Kidney (tissue), 14 donors: ENCODE measurements around the gene MIS18BP1. TPM values are rescaled to one million over a fixed set of nuclear protein-coding genes. Genes with fewer than 3 reads are reported as not detected.
A peak's percentile ranks its signal among the peaks of the same experiment; 100 is the strongest.

Source experiments
- DNase-seq, 5 donors: peaks; one replicate each; pipeline ENCODE4 v3.0.0-alpha.2; 2013 to 2020
- FAIRE-seq: peaks from 2 replicates; lab custom pipeline; 2012; peaks lifted over from hg19 to GRCh38; lab: Jason Lieb, UNC
- H3K27ac ChIP-seq, 2 donors: one replicate each; pipeline ENCODE4 v1.7.0; 2013; ENCODE audit warnings: low read depth in 2 of 2, low read length in 2 of 2, inconsistent platforms in 1 of 2
- H3K27me3 ChIP-seq: one replicate; pipeline ENCODE4 v1.7.1; 2013; ENCODE audit warnings: low read length, inconsistent platforms; ENCODE audit not compliant: control insufficient read depth, insufficient read depth
- H3K36me3 ChIP-seq, 3 donors: one replicate each; pipeline versions ENCODE4 v1.7.0 to v1.7.1; 2013; ENCODE audit warnings: low read length in 3 of 3, control low read depth in 1 of 3, inconsistent platforms in 1 of 3; ENCODE audit not compliant: insufficient read depth in 3 of 3, control insufficient read depth in 2 of 3
- H3K4me1 ChIP-seq, 3 donors: one replicate each; pipeline versions ENCODE4 v1.7.0 to v1.7.1; 2013; ENCODE audit warnings: low read length in 3 of 3, inconsistent platforms in 1 of 3, low read depth in 1 of 3; ENCODE audit not compliant: control insufficient read depth in 2 of 3, insufficient read depth in 2 of 3
- H3K4me3 ChIP-seq, 3 donors: one replicate each; pipeline versions ENCODE4 v1.7.0 to v1.8.1; 2013; ENCODE audit warnings: low read length in 3 of 3, control low read depth in 1 of 3, inconsistent platforms in 1 of 3
- H3K9ac ChIP-seq, 3 donors: one replicate each; pipeline versions ENCODE4 v1.7.0 to v1.7.1; 2013; ENCODE audit warnings: low read length in 3 of 3, control low read depth in 1 of 3, inconsistent platforms in 1 of 3
- H3K9me3 ChIP-seq, 3 donors: one replicate each; pipeline versions ENCODE4 v1.7.0 to v1.7.1; 2013; ENCODE audit warnings: low read length in 3 of 3, control low read depth in 1 of 3, inconsistent platforms in 1 of 3; ENCODE audit not compliant: control insufficient read depth in 2 of 3, insufficient read depth in 1 of 3
- intact Hi-C: fragments of 100-400 bp; cut with DNase I; formaldehyde crosslinking; loops from one replicate; pipeline ENCODE4 v1.11.1; 2022
- polyA plus RNA-seq: library from polyadenylated mRNA; stranded (reverse); fragments of 350-450 nt; fragmentation: Illumina TruSeq; extraction: RNeasy Lipid Tissue Mini Kit (QIAGEN cat#74804); gene quantifications from one replicate; pipeline ENCODE4 v1.2.3, GENCODE V29; 2014; ENCODE audit warnings: low read depth, low replicate concordance; ENCODE audit not compliant: insufficient read depth
- total RNA-seq: library from RNA; stranded (reverse); fragmentation: NEBNext Ultra II Directional; extraction: Animal tissue kit (Norgen Biotek cat#: 25700); gene quantifications from one replicate; pipeline ENCODE4 v1.2.1, GENCODE V29; 2021
- TF ChIP-seq, protein P1 (sequence below): IDR thresholded peaks from 3 replicates; pipeline ENCODE4 v1.5.1; 2012; ENCODE audit warnings: mild to moderate bottlenecking, moderate library complexity, borderline replicate concordance; ENCODE audit not compliant: insufficient read depth; ENCODE audit errors: extremely low read depth
- donor health status: control.
- donor health status: control.
- donor health status: control.
- donor health status: control.
- donor health status: control.
- donor health status: DM: yes; HTN: yes; CAD: no.
- donor health status: Normal renal cell carcinoma (clear cell type).

MIS18BP1 gene
- total and polyA plus RNA-seq, 2 donors from 2014 or later: 3.7 to 17.9 TPM

DNA sequence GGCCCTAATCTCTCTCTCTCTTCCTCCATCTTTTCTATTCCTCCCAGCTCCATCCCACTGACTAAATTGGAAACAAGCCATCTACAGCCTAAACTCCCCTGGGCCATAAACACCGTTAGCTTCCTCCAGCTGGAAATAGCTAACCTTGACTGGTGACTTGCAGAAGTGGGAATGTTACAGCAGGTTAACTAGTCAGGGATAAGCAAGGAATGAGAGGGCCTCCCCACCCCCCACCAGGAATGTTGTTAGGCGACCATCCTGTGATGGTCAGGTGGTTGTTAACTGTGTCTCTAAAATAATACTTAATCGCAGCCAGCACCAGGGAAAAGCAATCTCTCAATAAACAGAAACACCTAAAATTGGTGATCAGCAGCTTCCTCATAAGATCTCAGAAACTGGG lies 40.8 kb downstream of the MIS18BP1 start:
- FAIRE-seq (no peak), DNase-seq (peak in 1 of 5 donors; percentile 9)
- H3K4me1 ChIP-seq: peaks cover 0 to 5% (median 3%) of the 10 kb centered on the region in 3 donors
- no peaks in the 10 kb centered on the region for H3K36me3 ChIP-seq
- TF ChIP-seq, protein P1, sequence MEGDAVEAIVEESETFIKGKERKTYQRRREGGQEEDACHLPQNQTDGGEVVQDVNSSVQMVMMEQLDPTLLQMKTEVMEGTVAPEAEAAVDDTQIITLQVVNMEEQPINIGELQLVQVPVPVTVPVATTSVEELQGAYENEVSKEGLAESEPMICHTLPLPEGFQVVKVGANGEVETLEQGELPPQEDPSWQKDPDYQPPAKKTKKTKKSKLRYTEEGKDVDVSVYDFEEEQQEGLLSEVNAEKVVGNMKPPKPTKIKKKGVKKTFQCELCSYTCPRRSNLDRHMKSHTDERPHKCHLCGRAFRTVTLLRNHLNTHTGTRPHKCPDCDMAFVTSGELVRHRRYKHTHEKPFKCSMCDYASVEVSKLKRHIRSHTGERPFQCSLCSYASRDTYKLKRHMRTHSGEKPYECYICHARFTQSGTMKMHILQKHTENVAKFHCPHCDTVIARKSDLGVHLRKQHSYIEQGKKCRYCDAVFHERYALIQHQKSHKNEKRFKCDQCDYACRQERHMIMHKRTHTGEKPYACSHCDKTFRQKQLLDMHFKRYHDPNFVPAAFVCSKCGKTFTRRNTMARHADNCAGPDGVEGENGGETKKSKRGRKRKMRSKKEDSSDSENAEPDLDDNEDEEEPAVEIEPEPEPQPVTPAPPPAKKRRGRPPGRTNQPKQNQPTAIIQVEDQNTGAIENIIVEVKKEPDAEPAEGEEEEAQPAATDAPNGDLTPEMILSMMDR: no peak
- intact Hi-C loops: no loop called here
- no peak overlapping the region for H3K27ac ChIP-seq
- H3K9me3 ChIP-seq: no peaks in the 10 kb centered on the region
- H3K4me3 ChIP-seq: no peak overlapping the region
- H3K9ac ChIP-seq: no peak overlapping the region
- H3K27me3 ChIP-seq: no peaks in the 10 kb centered on the region

DNA sequence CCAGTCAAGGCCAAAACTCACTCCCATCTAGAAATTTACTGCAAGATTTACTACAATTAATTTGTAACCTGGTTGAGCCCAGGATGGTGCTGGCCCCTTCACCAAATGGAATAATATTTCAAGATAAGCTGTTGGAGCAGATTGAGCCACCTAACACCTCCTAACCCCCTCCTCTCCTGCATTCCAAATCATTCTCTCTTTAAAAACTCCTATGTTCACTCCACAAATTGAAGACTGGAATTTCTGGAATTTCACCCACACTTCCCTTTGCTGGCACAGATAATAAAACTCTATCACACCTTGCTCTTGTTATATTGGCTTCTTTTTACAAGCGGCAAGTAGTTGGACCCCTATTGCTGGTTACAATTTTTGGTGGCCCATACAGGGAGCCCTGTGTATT lies 41.7 kb downstream of the MIS18BP1 start:
- H3K9me3 ChIP-seq: no peaks in the 10 kb centered on the region
- H3K27ac ChIP-seq: no peak overlapping the region
- no peak overlapping the region for H3K9ac ChIP-seq
- peaks cover 0 to 5% (median 3%) of the 10 kb centered on the region in 3 donors for H3K4me1 ChIP-seq
- DNase-seq (no peak), FAIRE-seq (no peak)
- intact Hi-C loops: no loop called here
- TF ChIP-seq, protein P1: no peak
- no peaks in the 10 kb centered on the region for H3K27me3 ChIP-seq
- no peak overlapping the region for H3K4me3 ChIP-seq
- peaks cover 0 to 4% (median 0%) of the 10 kb centered on the region in 3 donors for H3K36me3 ChIP-seq

DNA sequence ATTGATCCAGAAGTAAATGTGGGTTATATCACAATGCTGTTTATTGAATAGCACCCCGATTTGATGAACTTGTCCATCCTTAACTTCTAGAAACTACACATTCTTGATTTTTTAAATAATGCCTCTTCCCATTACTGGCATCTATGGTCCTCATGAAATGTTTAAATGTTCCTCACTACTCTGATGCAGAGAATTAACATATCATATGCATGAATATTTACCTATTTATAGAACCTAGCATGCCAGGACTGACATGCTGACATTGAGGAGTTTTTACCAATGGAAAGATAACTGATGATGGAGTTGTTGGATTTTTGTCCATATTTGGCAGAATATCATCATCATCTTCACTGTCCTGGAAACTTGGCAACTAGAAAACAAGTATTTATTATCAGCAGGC lies 42.8 kb downstream of the MIS18BP1 start:
- TF ChIP-seq, protein P1: no peak
- Histone ChIP-seq H3K27ac (no peak overlapping the region), H3K4me3 (no peak overlapping the region), H3K9ac (no peak overlapping the region), H3K4me1 (peaks cover 0 to 5% (median 3%) of the 10 kb centered on the region in 3 donors), H3K9me3 (no peaks in the 10 kb centered on the region), H3K36me3 (peaks cover 0 to 11% (median 0%) of the 10 kb centered on the region in 3 donors), H3K27me3 (no peaks in the 10 kb centered on the region)
- FAIRE-seq (no peak), DNase-seq (no peak)
- intact Hi-C loops: no loop called here

DNA sequence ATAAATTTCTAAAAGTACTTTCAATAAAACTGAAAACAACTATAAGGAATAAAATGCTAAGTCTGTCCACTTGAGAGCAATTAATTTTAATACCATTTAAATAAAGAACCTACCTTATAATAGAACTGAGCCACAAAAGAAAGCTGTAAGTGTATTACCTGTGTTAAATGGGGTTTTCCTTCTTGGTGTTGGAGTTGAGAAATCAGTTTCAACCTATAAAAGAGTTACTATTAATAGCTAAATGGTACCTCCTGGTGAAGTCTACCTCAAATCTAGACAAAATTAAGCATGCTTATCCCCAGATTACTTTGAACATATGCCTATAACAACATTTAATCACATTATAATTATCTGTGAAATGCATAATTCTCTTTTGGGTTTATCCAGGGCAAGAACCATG lies 48.8 kb downstream of the MIS18BP1 start:
- no peak for DNase-seq
- FAIRE-seq: no peak
- TF ChIP-seq, protein P1: no peak

More for the DNA sequence above, 48.8 kb downstream of the MIS18BP1 start:
- H3K27ac ChIP-seq: no peak overlapping the region
- H3K36me3 ChIP-seq: peaks cover 0 to 11% (median 2%) of the 10 kb centered on the region in 3 donors
- no peak overlapping the region for H3K4me3 ChIP-seq
- no peaks in the 10 kb centered on the region for H3K4me1 ChIP-seq
- no peaks in the 10 kb centered on the region for H3K27me3 ChIP-seq
- H3K9me3 ChIP-seq: no peaks in the 10 kb centered on the region
- H3K9ac ChIP-seq: no peak overlapping the region
- intact Hi-C loops: no loop called here
